Ureter (tissue), 1 donor: ENCODE results near the gene ZC3H10. TPM values are rescaled to one million over a fixed set of nuclear protein-coding genes. Genes with fewer than 3 reads are reported as not detected.

Experiments used
- DNase-seq: peaks from one replicate; pipeline ENCODE4 v3.0.0-alpha.2; 2020; ENCODE audit warnings: low spot score
- total RNA-seq: library from RNA; stranded (reverse); gene quantifications from one replicate; pipeline ENCODE4 v1.2.4, GENCODE V29; 2023
- donor health status: DM: yes; HTN: yes; CAD: no.

Gene ZC3H10
- total RNA-seq, 1 donor from 2014 or later: 9.8 TPM

GRCh38 chr12:56127888-56128669, 10.0 kb downstream of the ZC3H10 start, which contains the start of gene ESYT1:
Gene ESYT1, plus strand, starts transcription at chr12:56128267. Its CDS starts 53 bp downstream, at chr12:56128320.
- DNase-seq: peak; percentile 99

DNA sequence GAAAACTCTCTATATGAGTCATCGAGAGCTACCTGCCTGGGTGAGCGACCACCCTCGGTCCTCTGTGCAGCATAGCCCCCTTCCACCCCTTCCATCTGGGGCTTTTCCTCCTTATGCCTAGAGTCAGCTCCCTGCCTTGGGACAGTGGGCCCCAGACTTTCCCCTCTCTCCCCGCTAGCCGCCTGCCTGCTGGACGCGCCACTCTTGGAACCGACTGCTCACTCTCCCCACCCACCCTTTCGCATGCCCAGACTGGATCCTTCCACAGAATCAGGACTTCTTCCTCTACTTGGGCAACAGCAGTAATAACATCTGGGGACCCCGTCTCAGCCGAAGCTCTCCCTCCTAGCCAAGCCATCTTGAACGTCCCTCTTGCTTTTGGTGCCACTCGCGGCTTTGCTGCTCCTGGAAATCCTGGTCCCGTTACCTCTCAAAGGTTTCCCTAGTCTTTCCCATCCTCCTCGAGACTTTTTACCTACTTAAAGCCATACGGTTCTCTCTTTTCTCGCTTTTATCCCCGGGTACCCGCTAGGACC, 10.7 kb downstream of the ZC3H10 start:
- no peak for DNase-seq

DNA sequence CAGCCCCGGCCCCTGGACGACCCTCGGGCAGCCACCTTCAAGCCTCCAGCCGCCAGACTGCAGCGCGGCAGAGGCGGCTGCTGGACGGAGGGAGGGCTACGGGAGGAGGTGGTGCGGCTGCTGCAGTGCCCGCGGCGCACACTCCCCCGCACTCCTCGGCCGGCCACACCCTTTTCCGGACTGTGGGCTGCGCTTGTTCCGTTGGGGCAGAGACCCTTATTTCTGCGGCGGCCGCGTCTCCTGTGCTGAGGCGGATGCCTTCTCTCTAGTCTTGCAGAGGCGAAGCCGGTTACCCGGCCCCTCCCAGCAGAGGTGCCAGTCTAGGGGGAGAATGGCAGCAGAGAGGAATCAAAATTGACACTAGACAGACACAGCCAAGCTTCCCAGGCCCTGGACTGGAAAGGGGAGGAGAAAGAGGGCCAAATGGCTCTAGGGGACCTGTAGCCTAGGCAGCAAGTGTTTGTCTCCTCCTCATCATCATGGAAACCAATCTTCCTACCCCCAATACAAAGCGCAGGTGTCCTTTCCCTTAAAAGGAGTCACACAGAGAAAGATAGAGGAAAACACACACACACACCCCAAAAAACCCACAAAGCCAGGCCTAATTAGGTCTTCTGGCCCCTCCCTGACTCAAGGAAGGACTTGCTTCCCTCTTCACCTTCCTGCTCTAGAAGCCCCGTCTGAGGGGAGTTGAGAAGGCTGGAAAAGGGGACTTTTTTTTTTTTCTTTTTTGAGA, 11.3 kb downstream of the ZC3H10 start:
- peak; percentile 77 for DNase-seq

GRCh38 chr12:56129942-56130495, 12.0 kb downstream of the ZC3H10 start:
- DNase-seq: no peak

- DNase-seq: no peak
Measured at GRCh38 chr12:56130876-56131275, 12.8 kb downstream of the ZC3H10 start.

- no peak for DNase-seq
Measured at GRCh38 chr12:56134897-56135296, 16.8 kb downstream of the ZC3H10 start.

- DNase-seq: no peak
Measured at GRCh38 chr12:56137853-56138571, 19.9 kb downstream of the ZC3H10 start.

DNA sequence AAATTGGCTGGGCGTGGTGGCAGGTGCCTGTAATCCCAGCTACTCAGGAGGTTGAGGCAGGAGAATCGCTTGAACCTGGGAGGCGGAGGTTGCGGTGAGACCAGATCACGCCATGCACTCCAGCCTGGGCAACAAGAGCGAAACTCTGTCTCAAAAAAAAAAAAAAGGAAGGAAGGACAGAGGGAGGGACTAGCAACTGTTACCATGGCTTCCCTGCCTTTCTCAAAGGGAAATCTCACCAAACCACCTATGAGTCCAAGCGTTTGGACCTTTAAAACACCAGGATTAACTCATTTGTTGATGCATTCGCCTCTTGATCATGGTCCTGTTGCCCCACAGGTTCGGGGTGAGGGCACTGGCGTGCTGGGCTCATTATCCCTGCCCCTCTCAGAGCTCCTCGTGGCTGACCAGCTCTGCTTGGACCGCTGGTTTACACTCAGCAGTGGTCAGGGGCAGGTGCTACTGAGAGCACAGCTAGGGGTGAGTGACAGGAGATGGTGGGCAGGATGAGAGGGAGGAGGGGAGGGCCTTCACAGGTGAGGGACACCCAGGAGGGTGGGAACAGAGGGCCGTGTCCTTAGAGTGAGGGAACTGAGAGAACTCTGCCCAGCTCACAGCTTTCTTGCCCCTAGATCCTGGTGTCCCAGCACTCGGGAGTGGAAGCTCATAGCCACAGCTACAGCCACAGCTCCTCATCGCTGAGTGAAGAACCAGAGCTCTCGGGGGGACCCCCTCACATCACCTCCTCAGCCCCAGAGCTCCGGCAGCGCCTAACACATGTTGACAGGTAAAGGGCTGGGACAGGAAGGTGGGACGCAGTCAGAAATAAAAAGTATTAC, 24.1 kb downstream of the ZC3H10 start:
- no peak for DNase-seq

- no peak for DNase-seq
Measured at GRCh38 chr12:56143217-56143616, 25.2 kb downstream of the ZC3H10 start.

DNA sequence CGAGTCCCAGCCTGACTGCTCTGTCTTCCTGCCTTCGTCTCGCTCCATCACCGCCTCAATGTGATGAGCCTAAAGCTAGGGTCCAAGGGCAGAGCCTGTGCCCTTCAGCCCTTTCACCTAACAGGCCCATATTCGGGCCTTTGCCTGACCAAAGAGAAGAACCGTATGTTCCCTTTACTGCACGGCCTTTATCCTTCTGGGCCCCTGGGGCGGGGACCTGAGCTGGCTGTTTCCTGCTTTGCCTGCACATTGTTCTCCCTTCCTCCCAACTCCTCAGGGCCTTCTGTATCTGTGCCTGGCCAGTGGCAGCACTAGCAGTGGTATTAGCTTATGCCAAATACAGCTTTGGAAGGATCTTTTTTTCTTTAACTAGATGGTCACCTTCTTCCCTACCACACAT, 25.8 kb downstream of the ZC3H10 start:
- DNase-seq: no peak

GRCh38 chr12:56145217-56145616, 27.2 kb downstream of the ZC3H10 start:
- no peak for DNase-seq

DNA sequence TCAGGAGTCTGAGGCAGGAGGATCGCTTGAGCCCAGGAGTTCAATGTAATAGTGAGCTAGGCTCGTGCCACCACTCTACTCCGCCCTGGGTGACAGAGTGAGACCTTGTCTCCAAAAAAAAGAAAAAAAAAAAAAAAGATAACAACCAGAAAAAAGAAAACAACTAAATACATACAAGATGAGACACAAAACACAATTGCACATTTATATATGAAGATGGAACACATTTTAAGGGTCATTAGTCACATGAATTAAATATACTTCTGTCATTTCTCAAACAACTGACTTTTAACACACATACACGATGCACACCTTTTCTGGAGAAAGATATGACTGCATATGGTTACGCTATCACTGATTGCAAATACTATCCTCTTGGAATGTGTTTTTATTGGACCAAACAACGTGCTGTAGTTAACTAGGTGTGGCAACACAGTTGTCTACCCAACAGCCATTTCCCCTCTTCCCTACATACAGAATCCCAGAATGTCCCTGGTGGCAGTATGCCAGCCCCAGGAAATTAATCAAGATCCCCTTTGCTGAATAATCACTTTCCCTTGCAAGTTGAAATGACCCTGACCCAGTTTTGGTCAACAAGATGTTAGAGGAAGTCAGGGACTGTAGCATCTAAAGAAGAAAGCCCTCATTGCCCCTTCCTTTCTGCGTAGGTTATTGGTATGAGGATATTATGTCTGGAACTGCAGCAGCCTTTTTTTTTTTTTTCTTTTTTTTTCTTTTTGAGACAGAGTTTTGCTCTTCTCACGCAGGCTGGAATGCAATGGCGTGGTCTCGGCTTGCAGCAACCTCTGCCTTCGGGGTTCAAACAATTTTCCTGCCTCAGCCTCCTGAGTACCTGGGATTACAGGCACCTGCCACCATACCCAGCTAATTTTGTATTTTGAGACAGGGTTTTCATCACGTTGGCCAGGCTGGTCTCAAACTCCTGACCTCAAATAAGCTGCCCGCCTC, 28.7 kb downstream of the ZC3H10 start:
- no peak for DNase-seq

DNA sequence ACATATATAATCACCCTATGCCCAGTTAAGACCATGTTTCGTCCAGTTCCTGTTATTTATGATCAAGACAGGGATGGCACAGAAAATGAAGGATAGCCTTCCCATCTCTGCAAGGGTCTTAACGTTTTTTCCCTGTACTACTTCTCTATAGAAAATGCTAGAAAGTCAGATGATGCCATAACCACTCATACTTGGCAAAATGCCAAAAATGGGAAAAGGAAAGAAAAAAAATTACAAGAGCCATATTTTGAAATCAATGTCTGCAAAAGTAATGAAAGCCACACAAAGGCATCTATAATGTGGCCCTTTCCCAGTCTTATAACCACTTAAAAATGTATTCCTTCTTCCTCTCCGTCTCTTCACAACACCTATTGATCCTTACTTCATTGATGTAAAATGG, 32.5 kb downstream of the ZC3H10 start:
- no peak for DNase-seq

DNA sequence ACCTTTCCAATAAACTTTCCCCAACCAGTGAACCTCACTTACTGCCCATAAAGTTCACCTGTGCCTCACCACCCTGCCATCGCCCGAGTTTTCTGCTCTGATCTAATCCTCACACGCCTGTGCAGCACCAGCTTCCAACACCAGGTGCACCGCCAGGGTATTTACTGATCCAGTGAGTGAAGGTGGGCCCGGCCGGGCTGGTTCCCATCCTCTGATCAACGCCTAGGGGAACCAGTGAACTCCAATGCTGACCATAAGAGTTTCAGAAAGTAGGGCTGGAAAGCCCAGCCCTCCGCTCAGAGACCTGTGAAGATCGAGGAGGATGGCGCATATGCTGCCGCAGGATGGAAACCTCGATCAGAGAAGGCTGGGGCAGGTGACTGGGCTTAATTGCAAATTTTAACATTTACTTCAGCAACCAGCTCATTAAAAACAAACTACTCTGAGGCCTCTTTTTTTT, 33.6 kb downstream of the ZC3H10 start:
- DNase-seq: no peak

DNA sequence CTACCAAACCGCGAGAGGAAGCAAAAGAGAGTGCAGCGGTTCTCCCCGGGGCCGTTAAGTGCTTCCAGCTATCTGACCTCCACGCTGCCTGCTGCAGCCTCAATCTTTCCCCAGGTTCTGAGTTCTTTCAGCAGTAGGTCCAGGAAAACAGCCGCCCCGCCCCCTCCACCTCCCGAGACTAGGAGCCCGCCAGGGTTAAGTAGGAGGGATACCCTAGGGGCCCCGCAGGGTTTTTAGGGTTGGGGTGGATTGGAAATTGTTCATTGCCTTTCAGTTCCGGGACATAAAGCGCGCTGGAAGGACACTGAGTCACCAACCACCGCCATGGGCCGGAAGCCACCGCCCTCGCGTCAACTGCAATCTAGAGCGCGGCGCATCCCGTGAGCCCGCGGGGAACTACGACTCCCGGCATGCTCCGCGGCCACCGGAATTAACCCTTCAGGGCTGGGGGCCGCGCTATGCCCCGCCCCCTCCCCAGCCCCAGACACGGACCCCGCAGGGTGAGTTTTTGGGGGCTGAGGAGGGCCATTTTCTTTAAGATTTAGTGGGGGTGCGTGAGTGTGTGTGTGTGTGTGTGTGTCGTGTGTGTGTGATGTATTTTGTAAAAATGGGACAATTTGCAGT, 34.2 kb downstream of the ZC3H10 start, which contains the start of gene MYL6B:
Gene MYL6B, plus strand, starts transcription at position 456 of the 624 bp plus-strand sequence. CDS start 1,332 bp downstream, outside the sequence.
- DNase-seq: peak; percentile 95

DNA sequence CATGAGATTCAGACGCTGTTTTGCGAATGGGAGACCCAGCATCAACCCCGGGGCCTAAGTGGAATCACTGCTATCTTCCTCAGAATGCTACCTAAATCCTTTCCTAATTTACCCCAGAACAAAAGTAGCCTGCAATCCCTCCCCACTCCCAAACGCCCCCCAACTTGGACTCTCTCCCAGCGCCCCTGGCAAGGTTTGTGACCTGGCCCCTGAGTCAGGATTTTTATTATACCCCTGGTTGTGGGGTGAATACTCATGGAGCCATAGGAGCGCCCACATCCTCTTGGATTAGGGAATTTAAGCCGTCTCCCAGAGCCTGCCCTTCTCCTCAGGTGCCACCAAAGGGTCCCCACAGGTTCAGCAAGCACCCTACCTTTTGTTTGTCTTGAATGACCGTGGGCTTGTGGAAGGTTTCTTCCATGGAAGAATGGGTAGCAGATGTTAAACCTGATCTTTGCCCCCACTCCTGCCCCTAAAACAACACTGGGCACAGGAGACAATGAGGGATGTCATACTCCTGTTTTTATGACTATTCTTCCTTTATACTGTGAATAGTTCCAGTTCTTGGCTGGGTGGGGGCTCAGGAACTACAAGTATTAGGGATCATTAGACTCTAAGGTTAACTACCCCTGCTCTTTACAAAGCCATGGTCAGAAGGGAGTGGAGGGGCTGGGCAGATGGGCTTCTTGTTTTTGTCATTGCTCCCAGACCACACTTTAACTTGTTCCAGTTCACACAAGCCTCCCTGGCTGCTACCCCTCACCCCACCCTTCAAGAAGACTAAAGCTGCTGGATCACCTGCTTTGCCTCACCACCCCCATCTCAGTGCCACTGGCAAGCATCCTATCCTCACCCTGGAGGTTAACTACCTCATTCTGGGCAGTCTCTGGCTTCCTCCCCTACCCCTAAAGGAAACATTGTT, 35.0 kb downstream of the ZC3H10 start:
- no peak for DNase-seq

GRCh38 chr12:56153678-56154065, 35.6 kb downstream of the ZC3H10 start:
- DNase-seq: no peak

- no peak for DNase-seq
Measured at GRCh38 chr12:56154246-56154771, 36.2 kb downstream of the ZC3H10 start.
